Activated naive CD4-positive, alpha-beta T cell treated with anti-CD3 and anti-CD28 coated beads for 36 hours (primary cell): ENCODE measurements around the gene SEMA3C. TPM values are rescaled to one million over a fixed set of nuclear protein-coding genes. Genes with fewer than 3 reads are reported as not detected.

Source experiments
- CTCF ChIA-PET: fragments of 350-600 bp; sonication (Branson Sonifier 250); formaldehyde crosslinking; loops from one replicate; lab custom pipeline; 2021; ENCODE audit warnings: antibody characterized with exemption; lab: Charles Lee
- DNase-seq: peaks from one replicate; pipeline ENCODE4 v3.0.0-alpha.2; 2020
- H3K27ac Mint-ChIP-seq: one replicate; pipeline ENCODE4 v1.8.0; 2021; ENCODE audit warnings: mild to moderate bottlenecking, mixed read lengths
- H3K27me3 Mint-ChIP-seq: one replicate; pipeline ENCODE4 v1.8.0; 2021; ENCODE audit warnings: low read depth, mixed read lengths
- H3K36me3 Mint-ChIP-seq: one replicate; pipeline ENCODE4 v1.8.0; 2021; ENCODE audit warnings: low read depth, mixed read lengths
- H3K4me1 Mint-ChIP-seq: one replicate; pipeline ENCODE4 v1.8.0; 2021; ENCODE audit warnings: low read depth, mixed read lengths
- H3K4me3 Mint-ChIP-seq: one replicate; pipeline ENCODE4 v1.8.0; 2021; ENCODE audit warnings: mild to moderate bottlenecking, moderate library complexity, mixed read lengths
- H3K9me3 Mint-ChIP-seq: one replicate; pipeline ENCODE4 v1.8.0; 2021; ENCODE audit warnings: mixed read lengths
- intact Hi-C: fragments of 100-400 bp; cut with micrococcal nuclease; formaldehyde crosslinking; loops from one replicate; pipeline ENCODE4 v1.15.1; 2023
- total RNA-seq, 2 experiments: library from RNA; stranded (reverse); gene quantifications; one replicate each; pipeline ENCODE4 v1.2.3, GENCODE V29; 2021

Gene SEMA3C
- total RNA-seq, 2 experiments from 2014 or later = not detected

DNA sequence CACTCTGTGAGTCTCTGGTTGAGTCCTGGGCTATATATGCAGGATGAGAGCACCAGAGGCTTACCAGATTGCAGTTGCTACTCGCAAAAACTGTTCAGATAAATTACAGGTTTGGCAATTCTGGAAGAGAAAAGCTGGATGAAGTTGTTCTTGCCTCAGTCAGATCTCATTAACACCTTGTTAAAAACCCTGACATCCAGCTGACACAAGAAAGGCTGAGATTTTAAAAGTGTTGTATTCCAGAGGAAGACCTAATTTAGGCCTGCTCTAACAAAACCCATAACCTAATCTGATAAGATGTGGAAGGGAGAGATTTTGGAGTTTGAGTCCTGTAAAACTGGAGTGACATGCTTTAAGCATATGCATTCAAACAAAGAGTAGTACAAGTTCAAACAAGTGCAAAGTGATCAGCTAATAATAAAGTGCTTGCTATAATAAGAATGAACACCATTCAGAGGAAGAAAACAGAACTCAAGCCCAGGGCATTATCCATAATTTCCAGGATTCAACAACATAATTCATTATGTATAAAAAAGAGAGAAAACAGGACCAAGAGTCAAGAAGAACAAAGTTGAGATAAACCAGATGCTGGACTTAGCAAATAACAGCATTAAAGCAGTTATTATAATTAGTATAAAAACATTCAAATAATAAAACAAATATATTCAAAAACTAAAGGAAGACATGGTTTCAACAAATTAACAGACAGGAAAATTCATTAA lies 144.9 kb downstream of the SEMA3C start:
- Mint-ChIP-seq H3K27me3 (no peaks in the 10 kb centered on the region), H3K4me3 (no peak overlapping the region), H3K4me1 (no peaks in the 10 kb centered on the region), H3K27ac (no peak overlapping the region), H3K9me3 (no peaks in the 10 kb centered on the region), H3K36me3 (no peaks in the 10 kb centered on the region)
- CTCF ChIA-PET = no interaction called here
- no peak for DNase-seq
- intact Hi-C loops = no loop called here

DNA sequence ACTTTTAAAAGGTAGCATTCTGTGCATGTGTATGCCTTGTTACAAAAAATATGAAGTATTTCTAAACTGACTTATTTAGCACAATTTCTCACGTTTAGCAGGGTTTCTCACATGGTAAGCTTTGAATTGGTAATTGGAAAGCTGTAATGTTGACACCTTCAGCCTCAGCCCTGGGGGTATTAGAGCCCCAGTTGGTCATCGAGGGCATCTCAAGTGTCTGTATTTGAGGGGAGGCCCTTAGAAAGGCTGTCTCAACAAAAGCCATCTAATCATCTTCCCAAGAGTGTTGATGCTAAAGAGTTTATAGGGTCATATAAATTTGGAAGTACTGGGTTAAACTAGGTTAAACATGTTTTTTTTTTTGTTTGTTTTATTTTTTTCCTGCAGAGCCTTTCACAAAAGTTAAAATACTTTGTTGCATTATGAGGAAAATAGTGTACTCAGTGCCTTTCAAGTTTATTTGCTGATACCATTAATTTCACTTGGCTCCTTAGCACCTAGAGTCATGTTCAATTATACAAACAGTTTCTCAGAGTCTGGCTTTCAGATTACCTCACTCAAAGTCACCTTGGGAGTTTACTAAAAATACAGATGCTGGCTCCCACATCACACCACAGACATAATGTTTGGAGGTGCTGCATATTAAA lies 146.4 kb downstream of the SEMA3C start:
- Mint-ChIP-seq H3K9me3 (no peaks in the 10 kb centered on the region), H3K27me3 (no peaks in the 10 kb centered on the region), H3K36me3 (no peaks in the 10 kb centered on the region), H3K4me1 (no peaks in the 10 kb centered on the region), H3K4me3 (no peak overlapping the region), H3K27ac (no peak overlapping the region)
- intact Hi-C loops = no loop called here
- no peak for DNase-seq
- CTCF ChIA-PET = no interaction called here

DNA sequence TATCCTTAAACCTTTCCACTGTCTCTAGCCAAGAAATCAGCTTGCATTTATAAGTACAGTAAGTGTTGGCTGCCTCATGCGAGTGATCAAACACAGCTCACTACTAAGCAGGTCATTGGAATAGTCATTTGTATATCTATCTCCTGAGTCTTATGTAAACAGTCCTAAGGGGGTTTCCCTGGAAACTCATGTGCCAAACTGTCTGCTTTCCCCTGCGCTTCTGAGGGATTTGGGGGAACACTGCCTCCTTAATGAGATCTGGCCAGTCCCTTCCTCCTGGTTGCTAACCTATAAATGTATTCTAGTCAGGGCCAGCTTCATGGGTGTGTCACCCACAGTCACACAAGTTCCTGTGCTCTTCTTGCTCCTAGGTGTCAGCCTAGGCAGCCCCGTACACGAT lies 147.3 kb downstream of the SEMA3C start:
- Mint-ChIP-seq H3K36me3 (no peaks in the 10 kb centered on the region), H3K27me3 (no peaks in the 10 kb centered on the region), H3K4me3 (no peak overlapping the region), H3K9me3 (no peaks in the 10 kb centered on the region), H3K4me1 (no peaks in the 10 kb centered on the region), H3K27ac (no peak overlapping the region)
- CTCF ChIA-PET = no interaction called here
- DNase-seq = no peak
- intact Hi-C loops = no loop called here

DNA sequence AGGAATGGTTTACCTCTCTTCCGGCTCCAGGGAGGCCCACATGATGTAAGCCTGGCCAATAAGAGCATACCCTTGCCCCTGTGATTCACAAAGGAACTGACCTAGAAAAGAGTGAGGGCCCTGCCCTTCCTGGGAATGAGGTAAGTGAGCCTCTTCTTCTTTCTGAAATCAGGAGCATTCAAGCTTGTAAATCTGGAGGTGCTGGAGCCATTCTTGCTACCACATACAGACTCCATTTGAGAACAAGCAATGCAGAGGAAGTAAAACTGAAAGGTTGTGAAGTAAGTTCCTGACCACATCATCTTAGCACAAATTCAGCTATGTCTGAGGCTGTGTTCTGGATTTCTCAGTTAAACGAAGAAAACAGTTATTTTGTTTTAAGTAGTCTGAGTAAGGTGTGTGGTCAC lies 148.2 kb downstream of the SEMA3C start:
- no peaks in the 10 kb centered on the region for H3K36me3 Mint-ChIP-seq
- intact Hi-C loops = no loop called here
- no peaks in the 10 kb centered on the region for H3K27me3 Mint-ChIP-seq
- DNase-seq = no peak
- H3K9me3 Mint-ChIP-seq = no peaks in the 10 kb centered on the region
- H3K4me3 Mint-ChIP-seq = no peak overlapping the region
- no peak overlapping the region for H3K27ac Mint-ChIP-seq
- no peaks in the 10 kb centered on the region for H3K4me1 Mint-ChIP-seq
- CTCF ChIA-PET = interaction anchor here (0.6 kb wide), 1 partner anchor 13 kb away, joined by 3 read pairs; no protein-coding TSS in a partner anchor

DNA sequence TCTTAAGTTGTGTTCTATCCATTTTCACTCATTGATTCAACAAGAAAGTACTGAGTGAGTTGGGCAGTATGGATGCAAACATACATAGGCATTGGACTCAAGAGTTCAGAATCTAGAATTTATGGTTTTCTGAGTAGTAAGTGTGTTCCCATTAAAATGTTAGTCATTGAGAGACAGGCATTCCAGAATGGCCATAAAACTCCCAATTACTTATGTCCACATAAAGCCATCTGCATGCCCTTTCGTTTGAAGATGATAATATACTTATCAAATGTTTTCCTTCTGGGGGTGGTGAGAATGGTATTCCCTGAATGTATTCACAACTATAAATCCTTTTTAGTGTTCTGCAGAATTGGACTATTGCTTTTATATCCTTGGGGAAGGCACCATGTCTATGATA lies 148.8 kb downstream of the SEMA3C start:
- no peak overlapping the region for H3K4me3 Mint-ChIP-seq
- CTCF ChIA-PET = no interaction called here
- no peaks in the 10 kb centered on the region for H3K36me3 Mint-ChIP-seq
- H3K27me3 Mint-ChIP-seq = no peaks in the 10 kb centered on the region
- no peaks in the 10 kb centered on the region for H3K9me3 Mint-ChIP-seq
- no peak overlapping the region for H3K27ac Mint-ChIP-seq
- H3K4me1 Mint-ChIP-seq = no peaks in the 10 kb centered on the region
- intact Hi-C loops = no loop called here
- no peak for DNase-seq

DNA sequence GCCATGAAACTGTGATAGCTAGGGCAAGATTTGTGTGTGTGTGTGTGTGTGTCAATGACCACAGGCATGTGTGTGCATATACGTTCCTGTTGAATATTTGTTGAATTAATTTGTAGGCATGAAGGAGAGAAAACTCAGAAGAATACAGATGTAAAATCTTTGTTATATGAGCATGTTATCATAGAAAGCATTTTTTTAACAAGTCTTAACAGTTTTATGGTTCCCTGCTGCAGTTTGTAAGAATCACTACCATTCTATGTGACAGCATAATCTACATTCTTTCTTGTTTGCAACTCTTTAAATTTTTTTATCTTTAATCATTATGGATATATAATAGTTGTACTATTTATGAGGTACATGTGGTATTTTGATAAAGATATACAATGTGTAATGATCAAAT lies 150.1 kb downstream of the SEMA3C start:
- no peak overlapping the region for H3K4me3 Mint-ChIP-seq
- H3K9me3 Mint-ChIP-seq = no peaks in the 10 kb centered on the region
- CTCF ChIA-PET = no interaction called here
- H3K4me1 Mint-ChIP-seq = no peaks in the 10 kb centered on the region
- H3K36me3 Mint-ChIP-seq = no peaks in the 10 kb centered on the region
- H3K27me3 Mint-ChIP-seq = no peaks in the 10 kb centered on the region
- intact Hi-C loops = no loop called here
- H3K27ac Mint-ChIP-seq = no peak overlapping the region
- DNase-seq = no peak

DNA sequence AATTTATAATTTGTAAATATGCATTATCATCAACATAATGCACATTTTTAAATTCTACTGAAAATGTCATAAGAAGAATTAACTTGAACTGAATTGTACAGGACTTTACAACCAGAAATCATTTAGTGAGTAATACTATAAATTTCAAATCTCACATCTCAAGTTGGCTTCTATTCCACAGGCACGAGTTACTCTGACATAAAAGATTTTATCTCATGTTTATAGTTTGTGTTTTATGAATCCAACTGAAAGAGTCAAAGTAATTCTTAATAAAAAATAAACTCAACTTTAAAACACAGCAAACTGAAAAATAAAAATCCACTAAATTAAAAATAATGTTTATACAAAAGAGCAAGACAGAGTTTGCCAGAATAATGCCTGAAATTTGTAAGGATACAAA lies 151.2 kb downstream of the SEMA3C start:
- no peaks in the 10 kb centered on the region for H3K9me3 Mint-ChIP-seq
- H3K4me1 Mint-ChIP-seq = no peaks in the 10 kb centered on the region
- no peak overlapping the region for H3K4me3 Mint-ChIP-seq
- CTCF ChIA-PET = no interaction called here
- H3K27ac Mint-ChIP-seq = no peak overlapping the region
- no peak for DNase-seq
- H3K36me3 Mint-ChIP-seq = no peaks in the 10 kb centered on the region
- intact Hi-C loops = no loop called here
- no peaks in the 10 kb centered on the region for H3K27me3 Mint-ChIP-seq

DNA sequence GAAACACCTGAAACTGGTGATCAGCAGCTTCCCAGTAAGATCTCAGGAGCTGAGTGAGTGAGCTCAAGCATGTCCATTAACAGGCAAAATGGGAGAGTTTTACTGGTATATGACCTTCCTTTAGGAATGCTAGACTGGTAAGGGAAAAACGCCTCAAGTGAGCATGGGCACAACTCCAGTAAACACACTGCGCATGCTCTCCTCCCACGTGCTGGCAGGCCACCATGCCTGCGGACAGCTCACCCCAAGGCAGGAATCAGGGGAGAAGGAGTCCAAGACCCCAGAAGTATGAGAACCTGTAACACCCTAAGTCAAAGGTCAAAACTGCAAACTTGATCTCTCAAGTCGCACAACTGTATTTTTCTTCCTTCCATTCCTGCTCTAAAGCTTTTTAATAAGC lies 152.1 kb downstream of the SEMA3C start:
- no peak for DNase-seq
- no peaks in the 10 kb centered on the region for H3K27me3 Mint-ChIP-seq
- intact Hi-C loops = no loop called here
- CTCF ChIA-PET = no interaction called here
- no peaks in the 10 kb centered on the region for H3K9me3 Mint-ChIP-seq
- no peak overlapping the region for H3K27ac Mint-ChIP-seq
- no peaks in the 10 kb centered on the region for H3K36me3 Mint-ChIP-seq
- H3K4me1 Mint-ChIP-seq = no peaks in the 10 kb centered on the region
- H3K4me3 Mint-ChIP-seq = no peak overlapping the region

DNA sequence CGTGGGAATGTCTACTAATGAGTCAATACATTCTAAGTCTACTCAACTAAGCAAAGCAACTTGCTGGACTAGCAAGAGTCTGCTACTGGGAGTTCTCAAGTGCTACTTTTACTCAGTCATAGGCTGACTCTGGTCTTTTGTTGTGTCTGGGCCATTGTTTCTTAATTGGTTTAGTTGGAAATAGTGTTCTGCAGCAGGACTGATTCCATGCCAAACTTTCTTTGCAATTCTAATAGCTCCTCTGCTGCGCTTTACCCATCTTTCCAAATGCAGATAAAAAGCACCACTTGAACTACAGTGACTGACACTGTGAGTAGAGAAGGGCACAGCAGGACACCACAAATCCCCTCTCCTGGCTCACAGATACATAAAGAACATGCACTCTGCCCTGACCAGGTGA lies 154.7 kb downstream of the SEMA3C start:
- Mint-ChIP-seq H3K4me1 (no peaks in the 10 kb centered on the region), H3K27ac (no peak overlapping the region), H3K9me3 (no peaks in the 10 kb centered on the region), H3K27me3 (no peaks in the 10 kb centered on the region), H3K4me3 (no peak overlapping the region), H3K36me3 (no peaks in the 10 kb centered on the region)
- intact Hi-C loops = no loop called here
- CTCF ChIA-PET = no interaction called here
- DNase-seq = no peak

DNA sequence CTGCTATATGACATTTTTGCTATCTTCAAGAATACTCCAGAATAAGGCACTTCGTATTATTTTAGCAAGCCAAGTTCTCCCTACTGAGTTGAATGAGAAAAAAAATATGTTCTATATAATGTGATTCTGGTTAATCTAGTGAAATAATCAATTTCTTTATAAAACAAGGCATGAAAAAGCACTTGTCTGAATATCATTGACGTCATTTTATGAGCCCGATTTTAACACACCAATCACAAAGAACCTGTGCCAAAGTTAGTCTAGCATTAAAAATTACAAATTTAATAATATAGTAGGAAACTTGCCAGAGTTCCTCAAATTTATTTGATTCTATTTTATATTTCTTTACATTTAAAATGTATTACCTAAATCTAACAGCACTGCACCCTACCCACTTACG lies 155.1 kb downstream of the SEMA3C start:
- no peaks in the 10 kb centered on the region for H3K27me3 Mint-ChIP-seq
- H3K4me1 Mint-ChIP-seq = no peaks in the 10 kb centered on the region
- no peak overlapping the region for H3K4me3 Mint-ChIP-seq
- no peaks in the 10 kb centered on the region for H3K36me3 Mint-ChIP-seq
- no peak overlapping the region for H3K27ac Mint-ChIP-seq
- CTCF ChIA-PET = no interaction called here
- DNase-seq = no peak
- no peaks in the 10 kb centered on the region for H3K9me3 Mint-ChIP-seq
- intact Hi-C loops = no loop called here

DNA sequence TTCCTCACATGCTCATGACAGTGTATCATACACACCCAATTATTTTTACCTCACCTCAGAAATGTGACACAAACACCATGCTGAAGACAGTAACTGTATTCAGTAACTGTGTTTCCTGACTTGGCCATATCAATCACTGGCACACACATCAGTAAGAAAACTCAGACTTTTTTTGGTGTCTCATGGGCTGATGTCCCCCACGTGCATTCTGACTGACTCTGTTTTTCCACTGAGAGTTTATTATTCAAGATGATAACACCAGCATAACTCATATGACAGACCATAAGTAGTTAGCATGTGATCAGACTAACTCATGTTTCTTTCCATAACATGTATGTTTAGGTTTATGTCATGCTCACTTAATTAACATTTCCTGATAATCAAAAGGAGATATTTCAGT lies 155.6 kb downstream of the SEMA3C start:
- CTCF ChIA-PET = no interaction called here
- intact Hi-C loops = no loop called here
- Mint-ChIP-seq H3K27ac (no peak overlapping the region), H3K4me3 (no peak overlapping the region), H3K4me1 (no peaks in the 10 kb centered on the region), H3K36me3 (no peaks in the 10 kb centered on the region), H3K9me3 (no peaks in the 10 kb centered on the region), H3K27me3 (no peaks in the 10 kb centered on the region)
- DNase-seq = no peak

DNA sequence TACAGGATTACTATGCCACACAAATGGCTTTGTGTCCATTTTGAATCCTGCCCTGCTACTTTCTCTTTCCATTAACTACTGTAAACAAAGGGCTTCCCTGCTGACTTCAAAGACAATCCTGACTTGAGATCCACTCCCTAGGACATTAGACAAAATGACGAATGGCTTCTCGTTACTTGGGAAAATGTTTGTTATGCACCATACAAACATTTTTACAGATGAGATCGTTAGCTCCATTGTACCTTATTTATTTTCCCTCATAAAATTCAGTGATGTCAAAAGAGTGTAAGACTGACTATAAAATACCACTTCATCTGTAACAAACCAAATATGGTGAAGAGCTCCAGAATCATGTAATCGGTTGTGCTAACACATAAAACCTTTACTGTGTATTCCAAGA lies 158.6 kb downstream of the SEMA3C start:
- no peak for DNase-seq
- Mint-ChIP-seq H3K4me3 (no peak overlapping the region), H3K4me1 (no peaks in the 10 kb centered on the region), H3K36me3 (no peaks in the 10 kb centered on the region), H3K9me3 (no peaks in the 10 kb centered on the region), H3K27me3 (no peaks in the 10 kb centered on the region), H3K27ac (no peak overlapping the region)
- intact Hi-C loops = no loop called here
- CTCF ChIA-PET = no interaction called here

GRCh38 chr7:80752954-80753690 lies 165.7 kb downstream of the SEMA3C start:
- CTCF ChIA-PET = interaction anchor here (0.8 kb wide), 1 partner anchor 12 kb away, joined by 3 read pairs; no protein-coding TSS in a partner anchor
- Mint-ChIP-seq H3K27me3 (no peaks in the 10 kb centered on the region), H3K4me1 (no peaks in the 10 kb centered on the region), H3K4me3 (no peak overlapping the region), H3K36me3 (no peaks in the 10 kb centered on the region), H3K9me3 (no peaks in the 10 kb centered on the region), H3K27ac (no peak overlapping the region)
- DNase-seq = no peak
- intact Hi-C loops = no loop called here
